Duodenal mucosa (tissue), 2 donors: Measurements from ENCODE around the gene MMP20.

Experiments used
- H3K27ac ChIP-seq: one replicate; pipeline ENCODE4 v1.7.0; 2013; ENCODE audit warnings: low read depth, low read length
- H3K27me3 ChIP-seq, 2 donors: one replicate each; pipeline ENCODE4 v1.7.0; 2013; ENCODE audit warnings: low read length in 2 of 2, control low read depth in 1 of 2; ENCODE audit not compliant: insufficient read depth in 2 of 2, control insufficient read depth in 1 of 2
- H3K36me3 ChIP-seq, 2 donors: one replicate each; pipeline ENCODE4 v1.7.0; 2013; ENCODE audit warnings: low read length in 2 of 2, control low read depth in 1 of 2; ENCODE audit not compliant: insufficient read depth in 2 of 2, control insufficient read depth in 1 of 2
- H3K4me1 ChIP-seq, 2 donors: one replicate each; pipeline ENCODE4 v1.7.0; 2013; ENCODE audit warnings: low read length in 2 of 2, control low read depth in 1 of 2; ENCODE audit not compliant: insufficient read depth in 2 of 2, control insufficient read depth in 1 of 2
- H3K4me3 ChIP-seq, 2 donors: one replicate each; pipeline ENCODE4 v1.7.0; 2013; ENCODE audit warnings: low read length in 2 of 2, low read depth in 1 of 2
- H3K9ac ChIP-seq, 2 donors: one replicate each; pipeline ENCODE4 v1.7.0; 2013; ENCODE audit warnings: low read length in 2 of 2, low read depth in 1 of 2
- H3K9me3 ChIP-seq, 2 donors: one replicate each; pipeline ENCODE4 v1.7.0; 2013; ENCODE audit warnings: low read length in 2 of 2, control low read depth in 1 of 2; ENCODE audit not compliant: control insufficient read depth in 1 of 2

Gene MMP20

GRCh38 chr11:102527041-102527440 lies 98.1 kb downstream of the MMP20 start:
- Histone ChIP-seq H3K4me1 (no peaks in the 10 kb centered on the region), H3K9me3 (no peaks in the 10 kb centered on the region), H3K9ac (no peak overlapping the region), H3K4me3 (no peak overlapping the region), H3K27me3 (no peaks in the 10 kb centered on the region), H3K27ac (no peak overlapping the region), H3K36me3 (no peaks in the 10 kb centered on the region)
